ENCODE data around the gene HABP4. TPM values are rescaled to one million over a fixed set of nuclear protein-coding genes. Genes with fewer than 3 reads are reported as not detected.

Gene HABP4
- total RNA-seq, 1 experiment from 2014 or later = 21.0 TPM

GRCh38 chr9:96532173-96532572 lies 82.2 kb downstream of the HABP4 start:
- no peak for ATAC-seq

More at GRCh38 chr9:96532173-96532572, 82.2 kb downstream of the HABP4 start:
- Histone ChIP-seq H3K9ac (ENCODE audit: low read length) (no peak overlapping the region), H3K79me2 (ENCODE audit: insufficient read depth, low read length) (no peaks in the 10 kb centered on the region), H3K4me3 (replicated peaks in 1 of 2; ENCODE audit: low read depth in 1 of 2, low read length in 2 of 2) (no peak overlapping the region), H3K27ac (ENCODE audit: low read depth, low read length) (no peak overlapping the region), H3K36me3 (ENCODE audit: control insufficient read depth in 1 of 2, insufficient read depth in 2 of 2, low read length in 2 of 2) (peaks cover 5 to 7% of the 10 kb centered on the region in 2 experiments; a peak in 1 of 4 replicates), H3K9me2 (ENCODE audit: insufficient read depth) (no peaks in the 10 kb centered on the region), H2AFZ (ENCODE audit: low read depth, low read length, poor library complexity, severe bottlenecking) (no peak overlapping the region), H3K4me2 (ENCODE audit: low read length) (no peak overlapping the region), H4K20me1 (ENCODE audit: insufficient read depth) (no peaks in the 10 kb centered on the region), H3K9me3 (ENCODE audit: control insufficient read depth in 1 of 2, insufficient read depth in 1 of 2, low read depth in 1 of 2, low read length in 2 of 2) (no peaks in the 10 kb centered on the region), H3K27me3 (ENCODE audit: insufficient read depth, low read length) (no peaks in the 10 kb centered on the region), H3K4me1 (ENCODE audit: control insufficient read depth in 1 of 2, insufficient read depth in 2 of 2, low read length in 2 of 2) (no peaks in the 10 kb centered on the region)
- no peak for DNase-seq (ENCODE audit: low read depth, low spot score)
- TF ChIP-seq ELF1 (IDR thresholded peaks at IDR 0.05; ENCODE audit: borderline replicate concordance, low read depth) (no peak), FOSL1 (IDR thresholded peaks at IDR 0.05; ENCODE audit: low read depth) (no peak), ZNF274 (IDR thresholded peaks at IDR 0.05; ENCODE audit: low read depth, low read length) (no peak), EZH2phosphoT487 (IDR thresholded peaks at IDR 0.05; ENCODE audit: borderline replicate concordance) (no peak), TCF7L2 (IDR thresholded peaks at IDR 0.05; ENCODE audit: borderline replicate concordance, extremely low read depth, insufficient read depth, insufficient read length) (no peak), JUND (IDR thresholded peaks at IDR 0.05) (no peak), POLR2AphosphoS5 (IDR thresholded peaks at IDR 0.05; ENCODE audit: low read depth, low read length) (no peak), SIN3A (IDR thresholded peaks at IDR 0.05; ENCODE audit: low read depth) (no peak), CBX3 (IDR thresholded peaks at IDR 0.05; ENCODE audit: low read depth) (no peak), CEBPB (IDR thresholded peaks at IDR 0.05; ENCODE audit: low read depth) (no peak), ZFX (IDR thresholded peaks at IDR 0.05) (no peak), EGR1 (IDR thresholded peaks at IDR 0.05; ENCODE audit: low read depth) (no peak)
- TF ChIP-seq, protein P1, sequence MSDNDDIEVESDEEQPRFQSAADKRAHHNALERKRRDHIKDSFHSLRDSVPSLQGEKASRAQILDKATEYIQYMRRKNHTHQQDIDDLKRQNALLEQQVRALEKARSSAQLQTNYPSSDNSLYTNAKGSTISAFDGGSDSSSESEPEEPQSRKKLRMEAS (IDR thresholded peaks at IDR 0.05) = no peak
- TF ChIP-seq, protein P2, sequence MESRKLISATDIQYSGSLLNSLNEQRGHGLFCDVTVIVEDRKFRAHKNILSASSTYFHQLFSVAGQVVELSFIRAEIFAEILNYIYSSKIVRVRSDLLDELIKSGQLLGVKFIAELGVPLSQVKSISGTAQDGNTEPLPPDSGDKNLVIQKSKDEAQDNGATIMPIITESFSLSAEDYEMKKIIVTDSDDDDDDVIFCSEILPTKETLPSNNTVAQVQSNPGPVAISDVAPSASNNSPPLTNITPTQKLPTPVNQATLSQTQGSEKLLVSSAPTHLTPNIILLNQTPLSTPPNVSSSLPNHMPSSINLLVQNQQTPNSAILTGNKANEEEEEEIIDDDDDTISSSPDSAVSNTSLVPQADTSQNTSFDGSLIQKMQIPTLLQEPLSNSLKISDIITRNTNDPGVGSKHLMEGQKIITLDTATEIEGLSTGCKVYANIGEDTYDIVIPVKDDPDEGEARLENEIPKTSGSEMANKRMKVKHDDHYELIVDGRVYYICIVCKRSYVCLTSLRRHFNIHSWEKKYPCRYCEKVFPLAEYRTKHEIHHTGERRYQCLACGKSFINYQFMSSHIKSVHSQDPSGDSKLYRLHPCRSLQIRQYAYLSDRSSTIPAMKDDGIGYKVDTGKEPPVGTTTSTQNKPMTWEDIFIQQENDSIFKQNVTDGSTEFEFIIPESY (IDR thresholded peaks at IDR 0.05; ENCODE audit: extremely low read depth, insufficient replicate concordance, low read length) = no peak
- TF ChIP-seq, protein P3, sequence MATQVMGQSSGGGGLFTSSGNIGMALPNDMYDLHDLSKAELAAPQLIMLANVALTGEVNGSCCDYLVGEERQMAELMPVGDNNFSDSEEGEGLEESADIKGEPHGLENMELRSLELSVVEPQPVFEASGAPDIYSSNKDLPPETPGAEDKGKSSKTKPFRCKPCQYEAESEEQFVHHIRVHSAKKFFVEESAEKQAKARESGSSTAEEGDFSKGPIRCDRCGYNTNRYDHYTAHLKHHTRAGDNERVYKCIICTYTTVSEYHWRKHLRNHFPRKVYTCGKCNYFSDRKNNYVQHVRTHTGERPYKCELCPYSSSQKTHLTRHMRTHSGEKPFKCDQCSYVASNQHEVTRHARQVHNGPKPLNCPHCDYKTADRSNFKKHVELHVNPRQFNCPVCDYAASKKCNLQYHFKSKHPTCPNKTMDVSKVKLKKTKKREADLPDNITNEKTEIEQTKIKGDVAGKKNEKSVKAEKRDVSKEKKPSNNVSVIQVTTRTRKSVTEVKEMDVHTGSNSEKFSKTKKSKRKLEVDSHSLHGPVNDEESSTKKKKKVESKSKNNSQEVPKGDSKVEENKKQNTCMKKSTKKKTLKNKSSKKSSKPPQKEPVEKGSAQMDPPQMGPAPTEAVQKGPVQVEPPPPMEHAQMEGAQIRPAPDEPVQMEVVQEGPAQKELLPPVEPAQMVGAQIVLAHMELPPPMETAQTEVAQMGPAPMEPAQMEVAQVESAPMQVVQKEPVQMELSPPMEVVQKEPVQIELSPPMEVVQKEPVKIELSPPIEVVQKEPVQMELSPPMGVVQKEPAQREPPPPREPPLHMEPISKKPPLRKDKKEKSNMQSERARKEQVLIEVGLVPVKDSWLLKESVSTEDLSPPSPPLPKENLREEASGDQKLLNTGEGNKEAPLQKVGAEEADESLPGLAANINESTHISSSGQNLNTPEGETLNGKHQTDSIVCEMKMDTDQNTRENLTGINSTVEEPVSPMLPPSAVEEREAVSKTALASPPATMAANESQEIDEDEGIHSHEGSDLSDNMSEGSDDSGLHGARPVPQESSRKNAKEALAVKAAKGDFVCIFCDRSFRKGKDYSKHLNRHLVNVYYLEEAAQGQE (IDR thresholded peaks at IDR 0.05; ENCODE audit: low read depth) = no peak
- RAD21 ChIA-PET (ENCODE audit: low non-redundant PET in 1 of 2, low total read pairs in 2 of 2, uncharacterized antibody in 2 of 2, unreplicated experiment in 2 of 2) = no interaction called here
- POLR2A ChIA-PET = no interaction called here
- BruUV-seq (replicated peaks) = no TSS peak
- CTCF ChIA-PET = no interaction called here
- intact Hi-C loops (cut with micrococcal nuclease) = no loop called here

Measured in HCT116 (cell line).